Measurements from ENCODE around the gene SC5D.

The SC5D gene

GRCh38 chr11:121356357-121356756 is 63.8 kb downstream of the SC5D start:
- DNase-seq (ENCODE audit: low spot score): no peak
